Mucosa of gallbladder (tissue), 1 donor: ENCODE data around the gene CCDC27. TPM values are rescaled to one million over a fixed set of nuclear protein-coding genes. Genes with fewer than 3 reads are reported as not detected.

Experiments used
- DNase-seq: peaks from one replicate; pipeline ENCODE4 v3.0.0-alpha.2; 2020; ENCODE audit warnings: low spot score
- total RNA-seq: library from RNA; stranded (reverse); gene quantifications from one replicate; pipeline ENCODE4 v1.2.1, GENCODE V29; 2021
- donor health status: DM: no; HTN: no; CAD: no.

Gene CCDC27
- total RNA-seq, result not detected

GRCh38 chr1:3752400-3752945 lies at the start of gene CCDC27:
CCDC27 (plus strand) TSS chr1:3752450; CDS start chr1:3752482, 32 bp downstream.
- DNase-seq, result no peak

GRCh38 chr1:3702528-3702927 lies 49.7 kb upstream of the CCDC27 start:
- no peak for DNase-seq

GRCh38 chr1:3702990-3703728 lies 49.1 kb upstream of the CCDC27 start:
- DNase-seq, result no peak

GRCh38 chr1:3703786-3704371 lies 48.4 kb upstream of the CCDC27 start:
- DNase-seq, result no peak

- DNase-seq, result no peak
Observed at GRCh38 chr1:3705341-3705950, 46.8 kb upstream of the CCDC27 start.

GRCh38 chr1:3706651-3707297 lies 45.5 kb upstream of the CCDC27 start:
- DNase-seq, result no peak

- DNase-seq, result no peak
Observed at GRCh38 chr1:3707298-3707938, 44.8 kb upstream of the CCDC27 start.

- no peak for DNase-seq
Observed at GRCh38 chr1:3707939-3708328, 44.3 kb upstream of the CCDC27 start.

- DNase-seq, result no peak
Observed at GRCh38 chr1:3708791-3709190, 43.5 kb upstream of the CCDC27 start.

GRCh38 chr1:3710251-3710650 lies 42.0 kb upstream of the CCDC27 start:
- DNase-seq, result no peak

- no peak for DNase-seq
Observed at GRCh38 chr1:3711381-3711779, 40.9 kb upstream of the CCDC27 start.

- DNase-seq, result no peak
Observed at GRCh38 chr1:3711780-3712451, 40.3 kb upstream of the CCDC27 start.

- DNase-seq, result no peak
Observed at GRCh38 chr1:3712573-3713535, 39.4 kb upstream of the CCDC27 start.

- DNase-seq, result no peak
Observed at GRCh38 chr1:3713840-3714239, 38.4 kb upstream of the CCDC27 start.

GRCh38 chr1:3714284-3714741 lies 37.9 kb upstream of the CCDC27 start:
- no peak for DNase-seq

- DNase-seq, result no peak
Observed at GRCh38 chr1:3714814-3715213, 37.4 kb upstream of the CCDC27 start.

GRCh38 chr1:3716351-3716750 lies 35.9 kb upstream of the CCDC27 start:
- no peak for DNase-seq

GRCh38 chr1:3717041-3717714 lies 35.1 kb upstream of the CCDC27 start:
- DNase-seq, result no peak
